Kidney epithelial cell (primary cell): ENCODE results near the gene IDI1. TPM values are rescaled to one million over a fixed set of nuclear protein-coding genes. Genes with fewer than 3 reads are reported as not detected.

Source experiments
- DNase-seq: peaks from one replicate; pipeline ENCODE4 v3.0.0-alpha.2; 2010; ENCODE audit warnings: low read depth
- H3K27me3 ChIP-seq: 2 replicates; pipeline ENCODE4 v1.6.0; 2011; ENCODE audit warnings: low read length; ENCODE audit not compliant: control insufficient read depth, insufficient read depth
- H3K36me3 ChIP-seq: 2 replicates; pipeline ENCODE4 v1.5.1; 2011; ENCODE audit warnings: low read length; ENCODE audit not compliant: control insufficient read depth, insufficient read depth
- H3K4me3 ChIP-seq: 2 replicates; pipeline ENCODE4 v1.5.1; 2011; ENCODE audit warnings: low read depth, mild to moderate bottlenecking, control low read depth, low read length
- total RNA-seq: library from RNA; depleted of rRNA; stranded (reverse); fragments of >200 nt; gene quantifications from 2 replicates; pipeline ENCODE4 v1.2.3, GENCODE V29; 2015
- TF ChIP-seq, protein P1 (sequence below): IDR thresholded peaks from 2 replicates; pipeline ENCODE4 v1.5.1; 2011; ENCODE audit warnings: mild to moderate bottlenecking, moderate library complexity, low read length, control low read depth, inconsistent platforms; ENCODE audit not compliant: insufficient read depth, poor library complexity, severe bottlenecking

The IDI1 gene
- total RNA-seq, 1 donor from 2014 or later = 65.3 TPM

DNA sequence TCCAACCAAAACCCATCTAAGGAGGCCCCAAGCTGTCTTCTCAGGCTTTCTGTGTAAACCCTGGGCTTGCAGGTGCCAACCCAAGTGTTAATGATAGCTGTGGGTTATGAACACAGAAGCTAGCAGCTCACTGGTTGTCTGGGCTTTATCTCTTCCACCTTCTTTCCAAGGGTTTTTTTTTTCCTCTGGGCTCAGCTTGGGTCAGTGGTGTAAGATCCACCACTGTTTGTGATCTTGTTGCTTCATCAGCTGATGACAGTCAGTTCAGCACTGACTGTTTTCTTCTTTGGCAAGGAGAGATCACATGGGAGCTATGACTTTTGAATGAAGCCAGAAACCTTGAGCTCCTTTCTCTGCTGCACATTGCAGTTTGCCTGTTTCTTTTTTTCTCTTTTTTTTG is 56.0 kb downstream of the IDI1 start:
- Histone ChIP-seq H3K4me3 (no peak overlapping the region), H3K27me3 (no peaks in the 10 kb centered on the region), H3K36me3 (peaks cover 2% of the 10 kb centered on the region)
- DNase-seq = no peak
- TF ChIP-seq, protein P1, sequence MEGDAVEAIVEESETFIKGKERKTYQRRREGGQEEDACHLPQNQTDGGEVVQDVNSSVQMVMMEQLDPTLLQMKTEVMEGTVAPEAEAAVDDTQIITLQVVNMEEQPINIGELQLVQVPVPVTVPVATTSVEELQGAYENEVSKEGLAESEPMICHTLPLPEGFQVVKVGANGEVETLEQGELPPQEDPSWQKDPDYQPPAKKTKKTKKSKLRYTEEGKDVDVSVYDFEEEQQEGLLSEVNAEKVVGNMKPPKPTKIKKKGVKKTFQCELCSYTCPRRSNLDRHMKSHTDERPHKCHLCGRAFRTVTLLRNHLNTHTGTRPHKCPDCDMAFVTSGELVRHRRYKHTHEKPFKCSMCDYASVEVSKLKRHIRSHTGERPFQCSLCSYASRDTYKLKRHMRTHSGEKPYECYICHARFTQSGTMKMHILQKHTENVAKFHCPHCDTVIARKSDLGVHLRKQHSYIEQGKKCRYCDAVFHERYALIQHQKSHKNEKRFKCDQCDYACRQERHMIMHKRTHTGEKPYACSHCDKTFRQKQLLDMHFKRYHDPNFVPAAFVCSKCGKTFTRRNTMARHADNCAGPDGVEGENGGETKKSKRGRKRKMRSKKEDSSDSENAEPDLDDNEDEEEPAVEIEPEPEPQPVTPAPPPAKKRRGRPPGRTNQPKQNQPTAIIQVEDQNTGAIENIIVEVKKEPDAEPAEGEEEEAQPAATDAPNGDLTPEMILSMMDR = no peak

DNA sequence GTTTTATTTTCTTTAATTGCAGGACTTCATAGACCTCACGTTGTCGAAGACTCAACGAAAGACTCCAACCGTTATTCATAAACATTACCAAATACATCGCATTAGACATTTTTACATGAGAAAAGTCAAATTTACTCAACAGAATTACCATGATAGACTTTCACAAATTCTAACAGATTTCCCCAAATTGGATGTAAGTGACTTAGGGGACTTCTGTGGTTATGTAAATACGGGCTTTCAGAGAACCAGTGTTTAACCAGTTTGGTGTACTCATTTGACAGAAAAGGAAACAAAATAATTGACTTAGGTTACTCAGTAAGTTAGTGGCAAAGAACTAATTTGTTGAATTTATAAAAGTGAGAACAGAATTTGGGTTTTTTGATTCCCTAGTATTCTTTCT is 56.5 kb downstream of the IDI1 start:
- Histone ChIP-seq H3K27me3 (no peaks in the 10 kb centered on the region), H3K36me3 (peaks cover 2% of the 10 kb centered on the region)
- no peak for DNase-seq

DNA sequence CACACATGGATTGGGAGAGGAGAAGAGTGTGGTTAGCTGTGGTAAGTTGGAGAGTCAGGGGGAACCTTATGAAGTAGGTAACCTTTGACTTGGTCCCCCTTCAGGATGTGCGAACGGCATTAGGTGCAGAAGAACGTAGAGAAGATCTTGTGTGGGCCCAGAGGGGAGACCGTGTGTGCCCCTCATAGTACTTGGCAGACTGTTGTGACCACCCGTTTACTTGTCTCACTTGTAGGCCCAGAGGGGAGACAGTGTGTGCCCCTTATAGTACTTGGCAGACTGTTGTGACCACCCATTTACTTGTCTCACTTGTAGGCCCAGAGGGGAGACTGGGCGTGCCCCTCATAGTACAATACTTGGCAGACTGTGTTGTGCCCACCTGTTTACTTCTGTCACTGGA is 58.1 kb downstream of the IDI1 start:
- H3K4me3 ChIP-seq = no peak overlapping the region
- peaks cover 2% of the 10 kb centered on the region for H3K36me3 ChIP-seq
- no peaks in the 10 kb centered on the region for H3K27me3 ChIP-seq
- DNase-seq = no peak
- TF ChIP-seq, protein P1 = no peak

More for the DNA sequence above, 56.5 kb downstream of the IDI1 start:
- H3K4me3 ChIP-seq = no peak overlapping the region
- TF ChIP-seq, protein P1 = no peak

Other genes with a start within 250 kb of the IDI1 start
- gene LARP4B, start 117.4 kb downstream of the IDI1 start, total RNA-seq = 63.6 and 64.0 TPM in 2 replicates
- gene GTPBP4, start 60.7 kb downstream of the IDI1 start, total RNA-seq = 29.3 and 59.2 TPM in 2 replicates
- 0.13 TPM in 1 of 2 replicates, not detected in the other for gene IDI2, start 23.3 kb downstream of the IDI1 start, total RNA-seq
- 15.1 and 17.9 TPM in 2 replicates for gene WDR37, start 7.3 kb upstream of the IDI1 start, total RNA-seq